ENCODE measurements around the gene ATP8A2.

GRCh38 chr13:25739376-25739775, 367.6 kb downstream of the ATP8A2 start:
- TF ChIP-seq, protein P1, sequence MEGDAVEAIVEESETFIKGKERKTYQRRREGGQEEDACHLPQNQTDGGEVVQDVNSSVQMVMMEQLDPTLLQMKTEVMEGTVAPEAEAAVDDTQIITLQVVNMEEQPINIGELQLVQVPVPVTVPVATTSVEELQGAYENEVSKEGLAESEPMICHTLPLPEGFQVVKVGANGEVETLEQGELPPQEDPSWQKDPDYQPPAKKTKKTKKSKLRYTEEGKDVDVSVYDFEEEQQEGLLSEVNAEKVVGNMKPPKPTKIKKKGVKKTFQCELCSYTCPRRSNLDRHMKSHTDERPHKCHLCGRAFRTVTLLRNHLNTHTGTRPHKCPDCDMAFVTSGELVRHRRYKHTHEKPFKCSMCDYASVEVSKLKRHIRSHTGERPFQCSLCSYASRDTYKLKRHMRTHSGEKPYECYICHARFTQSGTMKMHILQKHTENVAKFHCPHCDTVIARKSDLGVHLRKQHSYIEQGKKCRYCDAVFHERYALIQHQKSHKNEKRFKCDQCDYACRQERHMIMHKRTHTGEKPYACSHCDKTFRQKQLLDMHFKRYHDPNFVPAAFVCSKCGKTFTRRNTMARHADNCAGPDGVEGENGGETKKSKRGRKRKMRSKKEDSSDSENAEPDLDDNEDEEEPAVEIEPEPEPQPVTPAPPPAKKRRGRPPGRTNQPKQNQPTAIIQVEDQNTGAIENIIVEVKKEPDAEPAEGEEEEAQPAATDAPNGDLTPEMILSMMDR (IDR thresholded peaks at IDR 0.05): no peak
- TF ChIP-seq IRF2 (CRISPR knock-in tag; IDR thresholded peaks at IDR 0.05; ENCODE audit: borderline replicate concordance, low read depth): no peak
- TF ChIP-seq TP53 (CRISPR knock-in tag; IDR thresholded peaks at IDR 0.05): no peak
- TF ChIP-seq ZNF512 (CRISPR knock-in tag; IDR thresholded peaks at IDR 0.05; ENCODE audit: borderline replicate concordance): no peak
- TF ChIP-seq ZNF263 (CRISPR knock-in tag; IDR thresholded peaks at IDR 0.05; ENCODE audit: low read depth): no peak
- TF ChIP-seq SP1 (CRISPR knock-in tag; conservative IDR thresholded peaks at IDR 0.05): no peak
- TF ChIP-seq, protein P2, sequence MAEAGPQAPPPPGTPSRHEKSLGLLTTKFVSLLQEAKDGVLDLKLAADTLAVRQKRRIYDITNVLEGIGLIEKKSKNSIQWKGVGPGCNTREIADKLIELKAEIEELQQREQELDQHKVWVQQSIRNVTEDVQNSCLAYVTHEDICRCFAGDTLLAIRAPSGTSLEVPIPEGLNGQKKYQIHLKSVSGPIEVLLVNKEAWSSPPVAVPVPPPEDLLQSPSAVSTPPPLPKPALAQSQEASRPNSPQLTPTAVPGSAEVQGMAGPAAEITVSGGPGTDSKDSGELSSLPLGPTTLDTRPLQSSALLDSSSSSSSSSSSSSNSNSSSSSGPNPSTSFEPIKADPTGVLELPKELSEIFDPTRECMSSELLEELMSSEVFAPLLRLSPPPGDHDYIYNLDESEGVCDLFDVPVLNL (CRISPR knock-in tag; IDR thresholded peaks at IDR 0.05; ENCODE audit: borderline replicate concordance, low read depth): no peak
- TF ChIP-seq NR2C2 (CRISPR knock-in tag; IDR thresholded peaks at IDR 0.05): no peak
- no peak for TF ChIP-seq FOXK1 (CRISPR knock-in tag; IDR thresholded peaks at IDR 0.05)
- no peak for TF ChIP-seq CREB1 (CRISPR knock-in tag; IDR thresholded peaks at IDR 0.05)
- TF ChIP-seq FOXP1 (CRISPR knock-in tag; IDR thresholded peaks at IDR 0.05; ENCODE audit: borderline replicate concordance): no peak

All from WTC11 (cell line).